Measurements from ENCODE around the gene BMF.
A peak's percentile ranks its signal among the peaks of the same experiment; 100 is the strongest.
"Not testable (repeated sequence)": the region's sequence is repeated elsewhere in the genome, so short reads cannot be mapped to it uniquely, and the experiment has no call there.

Gene BMF

DNA sequence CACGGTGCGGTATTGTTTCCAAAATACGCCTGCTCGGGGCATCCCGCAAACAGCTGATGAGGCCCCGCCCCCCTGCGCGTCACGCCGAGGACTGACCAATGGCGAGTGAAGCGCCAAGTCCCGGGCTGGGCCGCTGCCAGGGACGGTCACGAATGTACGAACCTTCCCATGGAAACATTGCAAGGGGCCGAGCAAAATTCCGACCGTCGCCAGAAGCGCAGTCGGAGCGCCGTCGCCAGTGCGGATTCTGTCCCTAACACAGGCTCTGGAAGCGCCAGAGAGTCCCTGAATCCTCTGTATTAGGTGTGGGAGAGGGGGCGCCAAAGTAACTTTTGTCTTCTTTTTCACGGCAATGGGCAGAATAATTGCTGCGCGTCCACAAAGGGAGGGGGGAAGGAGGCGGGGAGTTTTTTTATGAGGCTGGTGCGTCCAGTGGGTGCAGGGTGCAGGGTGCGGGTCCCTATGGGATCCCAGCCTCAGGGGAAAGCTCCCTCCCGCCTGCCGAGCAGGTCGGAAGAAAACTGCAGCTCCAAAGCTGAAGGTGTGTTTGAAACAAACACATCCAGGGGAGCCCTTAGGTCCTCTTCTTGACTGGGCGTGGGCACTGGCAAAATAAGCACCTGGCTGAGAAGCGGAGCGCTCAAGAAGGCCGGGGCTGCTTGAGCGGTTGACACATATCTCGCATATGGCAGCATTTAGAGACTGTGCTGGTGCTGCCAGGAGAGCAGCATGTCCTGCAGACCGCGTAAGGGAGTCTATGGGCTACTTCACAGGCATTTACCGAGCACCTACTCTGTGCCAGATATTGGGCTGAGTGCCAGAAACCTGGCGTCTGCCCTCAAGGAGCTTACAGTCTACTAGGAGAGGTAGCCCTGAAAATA lies at the start of gene BMF:
BMF (minus strand) TSS at position 25 of the 881 bp plus-strand sequence. CDS start 2,793 bp downstream, outside the sequence.
- DNase-seq (ENCODE audit: low spot score): peak; percentile 93

GRCh38 chr15:40157778-40158447 lies 49.2 kb upstream of the BMF start:
- no peak for DNase-seq (ENCODE audit: low spot score)

DNA sequence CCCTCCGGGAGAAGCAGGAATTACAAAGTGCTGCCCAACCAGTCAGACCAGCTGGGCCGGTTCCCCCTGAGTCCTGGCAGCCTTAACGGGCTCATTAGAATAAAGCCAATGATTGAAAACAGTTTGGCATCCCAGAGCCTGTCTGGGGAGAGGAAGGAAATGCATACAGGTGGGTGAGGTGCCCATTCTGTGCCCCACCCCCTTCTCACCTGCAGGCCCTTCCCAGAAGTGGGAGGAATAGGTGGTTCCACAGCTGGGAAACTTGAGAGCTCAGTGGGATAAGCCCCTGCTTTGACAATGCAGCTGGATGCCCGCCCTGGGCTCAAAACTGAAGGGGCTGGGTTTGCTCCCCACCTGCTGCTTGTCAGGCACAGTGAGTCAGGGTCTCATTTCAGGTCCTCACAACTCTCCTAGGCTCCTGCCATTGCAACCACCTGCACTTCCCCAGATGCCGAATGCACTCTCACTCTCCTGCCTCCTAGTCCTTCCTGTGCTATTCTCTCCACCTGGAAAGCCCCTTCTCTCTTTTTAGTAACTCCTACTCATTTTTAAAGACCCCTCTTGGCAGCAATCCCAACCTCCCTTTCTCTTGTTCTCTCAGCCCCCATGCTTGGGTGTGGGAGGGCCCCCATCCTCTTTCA lies 46.7 kb upstream of the BMF start:
- no peak for DNase-seq (ENCODE audit: low spot score)

- not testable (repeated sequence) for DNase-seq (ENCODE audit: low spot score)
Observed at GRCh38 chr15:40154821-40155220, 46.1 kb upstream of the BMF start.

GRCh38 chr15:40151991-40152390 lies 43.3 kb upstream of the BMF start:
- no peak for DNase-seq (ENCODE audit: low spot score)

DNA sequence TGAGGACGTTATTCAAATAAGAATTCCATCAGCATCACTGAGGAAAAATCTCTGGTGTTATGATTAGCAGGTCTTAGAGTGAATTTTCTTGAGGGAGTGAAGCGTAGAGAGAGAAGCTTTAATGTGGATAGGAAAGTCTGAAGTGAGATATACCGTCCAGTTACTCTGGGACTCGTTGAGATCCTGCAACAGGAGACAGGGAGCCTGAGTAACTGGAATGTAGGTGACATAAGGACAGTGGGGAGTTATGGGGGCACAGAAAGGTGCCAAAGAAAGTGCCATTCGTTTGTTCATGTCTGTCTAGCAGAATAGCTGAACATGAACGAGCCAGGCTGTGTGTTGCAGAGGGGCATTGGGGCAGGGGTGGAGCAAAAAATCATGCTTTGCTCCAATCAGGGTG lies 42.8 kb upstream of the BMF start:
- DNase-seq (ENCODE audit: low spot score): no peak

- no peak for DNase-seq (ENCODE audit: low spot score)
Observed at GRCh38 chr15:40150163-40150925, 41.7 kb upstream of the BMF start.

GRCh38 chr15:40149339-40149738 lies 40.7 kb upstream of the BMF start:
- no peak for DNase-seq (ENCODE audit: low spot score)

GRCh38 chr15:40146037-40146436 lies 37.4 kb upstream of the BMF start:
- no peak for DNase-seq (ENCODE audit: low spot score)

- no peak for DNase-seq (ENCODE audit: low spot score)
Observed at GRCh38 chr15:40142428-40142827, 33.7 kb upstream of the BMF start.

DNA sequence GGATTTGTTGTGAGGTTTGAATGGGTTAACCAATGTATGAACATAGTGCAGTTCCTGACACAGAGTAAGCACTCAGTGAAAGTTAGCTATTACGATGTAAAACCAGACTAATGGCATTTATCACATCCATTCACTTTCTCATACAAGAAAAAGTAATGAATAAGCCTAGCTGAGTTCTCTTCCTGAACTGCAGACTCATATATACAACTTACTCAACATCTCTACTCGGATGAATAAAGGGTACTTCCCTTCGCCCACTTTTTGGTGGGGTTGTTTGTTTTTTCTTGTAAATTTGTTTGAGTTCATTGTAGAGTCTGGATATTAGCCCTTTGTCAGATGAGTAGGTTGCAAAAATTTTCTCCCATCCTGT lies 29.5 kb upstream of the BMF start:
- DNase-seq (ENCODE audit: low spot score): not testable (repeated sequence)

DNA sequence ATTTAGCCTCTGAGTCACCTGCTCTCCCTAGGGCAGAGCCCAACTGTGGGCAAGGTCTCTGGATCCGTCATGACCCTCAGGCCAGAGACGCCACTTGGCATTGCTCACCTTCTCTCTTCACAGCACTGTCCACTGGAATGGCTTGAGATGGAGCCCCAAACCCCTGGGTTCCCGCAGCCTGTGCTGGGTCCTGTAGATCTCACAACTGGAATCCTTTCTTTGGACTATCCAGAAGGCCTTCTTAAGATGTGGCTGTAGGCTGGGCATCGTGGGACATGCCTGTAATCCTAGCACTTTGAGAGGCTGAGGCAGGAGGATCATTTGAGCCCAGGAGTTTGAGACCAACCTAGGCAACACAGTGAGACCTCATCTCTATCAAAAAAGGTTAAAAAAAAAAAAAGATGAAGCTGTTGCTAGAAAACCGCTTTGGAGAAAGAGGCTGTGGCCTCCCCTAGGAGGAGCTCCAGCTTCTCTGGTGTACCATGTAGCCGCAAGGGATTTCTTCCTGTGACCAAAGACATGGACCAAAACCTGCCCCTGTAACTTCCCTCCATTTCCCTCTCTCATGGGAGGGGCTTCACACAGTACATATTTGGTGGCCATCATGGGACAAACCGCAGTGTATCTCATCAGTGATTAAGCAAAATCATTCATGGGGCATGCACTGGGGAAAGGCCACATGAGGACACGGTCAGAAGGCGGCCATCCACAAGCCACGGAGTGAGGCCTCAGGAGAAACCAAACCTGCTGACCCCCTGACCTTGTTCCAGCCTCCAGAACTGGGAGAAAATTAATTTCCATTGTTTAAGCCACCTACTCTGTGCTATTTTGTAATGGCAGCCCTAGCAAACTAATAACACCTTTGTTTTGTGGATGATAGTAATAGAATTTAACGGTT lies 28.9 kb upstream of the BMF start:
- DNase-seq (ENCODE audit: low spot score): no peak

- DNase-seq (ENCODE audit: low spot score): no peak
Observed at GRCh38 chr15:40136470-40137302, 28.0 kb upstream of the BMF start.

GRCh38 chr15:40135846-40136450 lies 27.3 kb upstream of the BMF start:
- not testable (repeated sequence) for DNase-seq (ENCODE audit: low spot score)

DNA sequence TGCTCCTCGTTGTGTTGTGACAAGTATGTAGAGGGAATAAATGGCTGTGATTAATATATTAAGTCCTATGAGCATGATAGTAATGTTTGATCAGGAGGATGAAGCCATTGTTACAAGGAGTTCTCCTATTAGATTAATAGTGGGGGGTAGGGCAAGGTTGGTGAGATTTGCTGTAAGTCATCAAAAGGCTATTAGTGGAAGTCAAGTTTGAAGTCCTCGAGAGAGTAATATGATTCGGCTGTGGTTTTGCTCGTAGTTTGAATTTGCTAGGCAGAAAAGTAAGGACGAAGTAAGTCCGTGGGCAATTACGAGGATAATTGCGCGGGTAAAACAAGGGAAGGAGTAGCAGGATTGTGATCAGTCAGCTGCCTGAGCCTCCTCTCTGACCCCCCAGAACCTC lies 26.2 kb upstream of the BMF start:
- no peak for DNase-seq (ENCODE audit: low spot score)

DNA sequence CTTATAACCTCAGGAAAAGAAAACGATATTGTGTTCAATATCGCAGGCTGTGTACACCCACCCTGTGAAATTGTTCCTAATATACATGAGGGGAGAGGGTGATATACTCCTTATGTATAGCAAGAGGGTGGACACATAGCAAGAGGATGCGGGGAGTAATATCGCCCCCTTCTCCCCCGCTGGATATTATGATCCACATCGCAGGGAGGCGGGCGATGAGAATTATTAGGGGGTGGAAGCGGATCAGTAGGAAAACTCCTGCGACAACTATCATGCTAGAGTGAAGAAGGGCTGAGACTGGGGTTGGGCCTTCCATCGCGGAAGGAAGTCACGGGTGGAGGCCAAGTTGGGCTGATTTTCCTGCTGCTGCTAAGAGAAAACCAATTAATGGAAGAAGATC lies 24.9 kb upstream of the BMF start:
- DNase-seq (ENCODE audit: low spot score): no peak

DNA sequence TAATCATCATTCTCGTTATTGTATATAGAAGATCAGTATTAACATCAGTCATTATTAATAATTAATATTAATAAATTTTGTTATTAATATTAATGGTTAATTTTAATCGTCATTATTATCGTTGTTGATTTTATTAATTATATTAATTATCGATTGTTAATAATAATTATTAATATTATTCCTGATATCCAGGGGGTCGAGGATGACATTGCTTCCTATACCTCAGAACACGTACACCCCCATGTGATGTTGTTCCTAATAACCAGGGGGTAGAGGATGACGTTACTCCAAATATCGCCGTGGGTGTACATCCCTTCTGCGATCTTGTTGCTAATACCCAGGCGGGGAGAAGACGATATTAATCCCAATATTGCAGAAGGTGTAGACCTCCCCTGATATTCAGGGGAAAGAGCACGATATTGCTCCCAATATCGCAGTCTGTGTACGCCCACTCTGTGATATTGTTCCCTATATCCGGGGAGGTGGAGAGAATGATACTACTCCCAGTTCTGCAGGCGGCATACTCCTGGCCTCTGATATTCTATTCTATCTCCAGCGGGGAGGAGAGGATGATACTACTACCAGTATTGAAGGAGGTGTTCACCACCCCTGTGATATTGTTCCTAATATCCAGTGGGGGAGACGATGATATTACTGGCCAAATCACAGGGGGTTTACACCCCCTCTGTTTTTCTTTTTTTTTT lies 22.3 kb upstream of the BMF start:
- DNase-seq (ENCODE audit: low spot score): no peak

DNA sequence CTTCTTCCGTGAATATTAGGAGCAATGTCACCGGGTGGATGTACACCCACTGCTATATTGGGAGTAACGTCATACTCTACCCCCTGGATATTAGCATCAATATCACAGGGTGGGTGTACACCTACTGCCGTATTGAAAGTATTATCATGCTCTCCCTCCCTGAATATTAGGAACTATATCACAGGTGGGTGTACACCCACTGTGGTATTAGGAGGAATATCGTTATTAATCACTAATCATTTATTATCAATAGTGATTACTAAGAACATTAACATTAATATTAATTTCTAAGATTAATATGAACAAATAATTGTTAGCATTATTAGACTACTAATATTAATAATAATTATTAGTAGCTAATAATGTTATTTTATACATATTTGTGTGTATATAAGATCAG lies 21.4 kb upstream of the BMF start:
- DNase-seq (ENCODE audit: low spot score): no peak
